ENCODE measurements around the gene SFXN4.

- no peak for TF ChIP-seq SRF (IDR thresholded peaks at IDR 0.05; ENCODE audit: low read depth, low read length)
- TF ChIP-seq, protein P1, sequence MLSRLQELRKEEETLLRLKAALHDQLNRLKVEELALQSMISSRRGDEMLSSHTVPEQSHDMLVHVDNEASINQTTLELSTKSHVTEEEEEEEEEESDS (CRISPR knock-in tag; IDR thresholded peaks at IDR 0.05; ENCODE audit: borderline replicate concordance), result no peak
- TF ChIP-seq SOX13 (IDR thresholded peaks at IDR 0.05), result 0 out of 2 replicates have a peak, but pooled peaks have one; percentile 21
- TF ChIP-seq SOX13 (CRISPR knock-in tag; conservative IDR thresholded peaks at IDR 0.05 in 1 of 2, IDR thresholded peaks at IDR 0.05 in 1 of 2), result peak in 1 of 2 experiments; percentile 85; a peak in 2 of 4 replicates
- no peak for TF ChIP-seq SRSF9 (IDR thresholded peaks at IDR 0.05; ENCODE audit: borderline replicate concordance, insufficient read depth, low read depth, low read length, poor library complexity, severe bottlenecking)
- TF ChIP-seq, protein P2, sequence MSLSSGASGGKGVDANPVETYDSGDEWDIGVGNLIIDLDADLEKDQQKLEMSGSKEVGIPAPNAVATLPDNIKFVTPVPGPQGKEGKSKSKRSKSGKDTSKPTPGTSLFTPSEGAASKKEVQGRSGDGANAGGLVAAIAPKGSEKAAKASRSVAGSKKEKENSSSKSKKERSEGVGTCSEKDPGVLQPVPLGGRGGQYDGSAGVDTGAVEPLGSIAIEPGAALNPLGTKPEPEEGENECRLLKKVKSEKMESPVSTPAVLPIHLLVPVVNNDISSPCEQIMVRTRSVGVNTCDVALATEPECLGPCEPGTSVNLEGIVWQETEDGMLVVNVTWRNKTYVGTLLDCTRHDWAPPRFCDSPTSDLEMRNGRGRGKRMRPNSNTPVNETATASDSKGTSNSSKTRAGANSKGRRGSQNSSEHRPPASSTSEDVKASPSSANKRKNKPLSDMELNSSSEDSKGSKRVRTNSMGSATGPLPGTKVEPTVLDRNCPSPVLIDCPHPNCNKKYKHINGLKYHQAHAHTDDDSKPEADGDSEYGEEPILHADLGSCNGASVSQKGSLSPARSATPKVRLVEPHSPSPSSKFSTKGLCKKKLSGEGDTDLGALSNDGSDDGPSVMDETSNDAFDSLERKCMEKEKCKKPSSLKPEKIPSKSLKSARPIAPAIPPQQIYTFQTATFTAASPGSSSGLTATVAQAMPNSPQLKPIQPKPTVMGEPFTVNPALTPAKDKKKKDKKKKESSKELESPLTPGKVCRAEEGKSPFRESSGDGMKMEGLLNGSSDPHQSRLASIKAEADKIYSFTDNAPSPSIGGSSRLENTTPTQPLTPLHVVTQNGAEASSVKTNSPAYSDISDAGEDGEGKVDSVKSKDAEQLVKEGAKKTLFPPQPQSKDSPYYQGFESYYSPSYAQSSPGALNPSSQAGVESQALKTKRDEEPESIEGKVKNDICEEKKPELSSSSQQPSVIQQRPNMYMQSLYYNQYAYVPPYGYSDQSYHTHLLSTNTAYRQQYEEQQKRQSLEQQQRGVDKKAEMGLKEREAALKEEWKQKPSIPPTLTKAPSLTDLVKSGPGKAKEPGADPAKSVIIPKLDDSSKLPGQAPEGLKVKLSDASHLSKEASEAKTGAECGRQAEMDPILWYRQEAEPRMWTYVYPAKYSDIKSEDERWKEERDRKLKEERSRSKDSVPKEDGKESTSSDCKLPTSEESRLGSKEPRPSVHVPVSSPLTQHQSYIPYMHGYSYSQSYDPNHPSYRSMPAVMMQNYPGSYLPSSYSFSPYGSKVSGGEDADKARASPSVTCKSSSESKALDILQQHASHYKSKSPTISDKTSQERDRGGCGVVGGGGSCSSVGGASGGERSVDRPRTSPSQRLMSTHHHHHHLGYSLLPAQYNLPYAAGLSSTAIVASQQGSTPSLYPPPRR (CRISPR knock-in tag; IDR thresholded peaks at IDR 0.05; ENCODE audit: borderline replicate concordance), result no peak
- TF ChIP-seq BHLHE40 (IDR thresholded peaks at IDR 0.05; ENCODE audit: low read length), result no peak
- TF ChIP-seq MBNL3 (CRISPR knock-in tag; conservative IDR thresholded peaks at IDR 0.05), result no peak
- TF ChIP-seq, protein P3, sequence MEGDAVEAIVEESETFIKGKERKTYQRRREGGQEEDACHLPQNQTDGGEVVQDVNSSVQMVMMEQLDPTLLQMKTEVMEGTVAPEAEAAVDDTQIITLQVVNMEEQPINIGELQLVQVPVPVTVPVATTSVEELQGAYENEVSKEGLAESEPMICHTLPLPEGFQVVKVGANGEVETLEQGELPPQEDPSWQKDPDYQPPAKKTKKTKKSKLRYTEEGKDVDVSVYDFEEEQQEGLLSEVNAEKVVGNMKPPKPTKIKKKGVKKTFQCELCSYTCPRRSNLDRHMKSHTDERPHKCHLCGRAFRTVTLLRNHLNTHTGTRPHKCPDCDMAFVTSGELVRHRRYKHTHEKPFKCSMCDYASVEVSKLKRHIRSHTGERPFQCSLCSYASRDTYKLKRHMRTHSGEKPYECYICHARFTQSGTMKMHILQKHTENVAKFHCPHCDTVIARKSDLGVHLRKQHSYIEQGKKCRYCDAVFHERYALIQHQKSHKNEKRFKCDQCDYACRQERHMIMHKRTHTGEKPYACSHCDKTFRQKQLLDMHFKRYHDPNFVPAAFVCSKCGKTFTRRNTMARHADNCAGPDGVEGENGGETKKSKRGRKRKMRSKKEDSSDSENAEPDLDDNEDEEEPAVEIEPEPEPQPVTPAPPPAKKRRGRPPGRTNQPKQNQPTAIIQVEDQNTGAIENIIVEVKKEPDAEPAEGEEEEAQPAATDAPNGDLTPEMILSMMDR (CRISPR knock-in tag; IDR thresholded peaks at IDR 0.05), result no peak
- TF ChIP-seq HMGA1 (CRISPR knock-in tag; conservative IDR thresholded peaks at IDR 0.05), result no peak
- TF ChIP-seq DPF2 (CRISPR knock-in tag; IDR thresholded peaks at IDR 0.05; ENCODE audit: borderline replicate concordance, low read depth), result no peak
Measured at GRCh38 chr10:119203006-119203405, 37.5 kb upstream of the SFXN4 start.
